H1 (cell line): ENCODE data around the gene AGBL4. TPM values are rescaled to one million over a fixed set of nuclear protein-coding genes. Genes with fewer than 3 reads are reported as not detected.

Experiments used
- CTCF ChIA-PET: fragments of 300-600 bp; sonication (Branson Sonifier 250); formaldehyde crosslinking; loops from one replicate; lab custom pipeline; 2021; ENCODE audit not compliant: partially characterized antibody; lab: Charles Lee
- POLR2A ChIA-PET: fragments of 300-600 bp; sonication (Branson Sonifier 250); formaldehyde crosslinking; loops from one replicate; lab custom pipeline; 2021; ENCODE audit warnings: inconsistent platforms; ENCODE audit not compliant: partially characterized antibody; lab: Charles Lee
- DNase-seq, 2 experiments: peaks; one replicate each; pipeline versions ENCODE4 v3.0.0 to v3.0.0-alpha.2; 2010 to 2022; ENCODE audit warnings: low spot score in 2 of 2, low read depth in 1 of 2, mixed read lengths in 1 of 2
- FAIRE-seq: peaks from 2 replicates; lab custom pipeline; 2011; peaks lifted over from hg19 to GRCh38; lab: Jason Lieb, UNC
- H2AFZ ChIP-seq: 2 replicates; pipeline ENCODE4 v1.8.1; 2012; ENCODE audit warnings: low read length, inconsistent platforms
- H2AK5ac ChIP-seq: 2 replicates; pipeline ENCODE4 v1.6.1; 2013; ENCODE audit warnings: low read depth, low read length
- H2BK120ac ChIP-seq: replicated peaks from 2 replicates; pipeline ENCODE3; 2013; ENCODE audit warnings: low read depth, low read length, inconsistent platforms
- H2BK12ac ChIP-seq: 2 replicates; pipeline ENCODE4 v1.6.1; 2013; ENCODE audit warnings: low read depth, low read length
- H2BK15ac ChIP-seq: 2 replicates; pipeline ENCODE4 v1.6.1; 2013; ENCODE audit warnings: low read length
- H2BK20ac ChIP-seq: 2 replicates; pipeline ENCODE4 v1.6.1; 2013; ENCODE audit warnings: low read length
- H2BK5ac ChIP-seq: 2 replicates; pipeline ENCODE4 v1.6.1; 2013; ENCODE audit warnings: low read depth, low read length
- H3K14ac ChIP-seq: 2 replicates; pipeline ENCODE4 v1.6.1; 2013; ENCODE audit warnings: inconsistent platforms; ENCODE audit not compliant: insufficient read length
- H3K18ac ChIP-seq: 2 replicates; pipeline ENCODE4 v1.6.1; 2013; ENCODE audit warnings: low read length; ENCODE audit errors: extremely low read depth
- H3K23ac ChIP-seq: 2 replicates; pipeline ENCODE4 v1.6.1; 2013; ENCODE audit warnings: inconsistent platforms; ENCODE audit not compliant: insufficient read length
- H3K23me2 ChIP-seq: 2 replicates; pipeline ENCODE4 v1.6.1; 2013; ENCODE audit warnings: low read depth, low read length
- H3K27ac ChIP-seq: 2 replicates; pipeline ENCODE4 v1.6.1; 2011; ENCODE audit warnings: low read depth, low read length, inconsistent platforms
- H3K27me3 ChIP-seq, 4 experiments: replicated peaks in 1 of 4; 1 replicate in 1 of 4; 2 replicates in 3 of 4; pipeline versions ENCODE4 v1.6.1 to v1.8.1; 2011 to 2013; ENCODE audit warnings: low read length in 3 of 4, mild to moderate bottlenecking in 3 of 4, inconsistent platforms in 2 of 4, mixed read lengths in 2 of 4, moderate library complexity in 1 of 4; ENCODE audit not compliant: control insufficient read depth in 3 of 4, insufficient read depth in 3 of 4; ENCODE audit errors: extremely low read depth in 1 of 4
- H3K36me3 ChIP-seq, 4 experiments: 2 replicates each; pipeline versions ENCODE4 v1.6.1 to v1.8.1; 2011 to 2013; ENCODE audit warnings: mild to moderate bottlenecking in 4 of 4, low read length in 3 of 4, moderate library complexity in 2 of 4, control low read depth in 1 of 4, inconsistent platforms in 1 of 4; ENCODE audit not compliant: insufficient read depth in 4 of 4, control insufficient read depth in 2 of 4
- H3K4ac ChIP-seq: replicated peaks from 2 replicates; pipeline ENCODE3; 2013; ENCODE audit warnings: low read length, low read depth, mixed read lengths, inconsistent platforms; ENCODE audit not compliant: insufficient read length
- H3K4me1 ChIP-seq, 4 experiments: replicated peaks in 1 of 4; 1 replicate in 1 of 4; 2 replicates in 3 of 4; pipeline versions ENCODE4 v1.6.1 to v1.8.1; 2011 to 2013; ENCODE audit warnings: low read length in 3 of 4, inconsistent platforms in 2 of 4, mixed read lengths in 1 of 4; ENCODE audit not compliant: insufficient read depth in 4 of 4, control insufficient read depth in 3 of 4
- H3K4me2 ChIP-seq, 2 experiments: 2 replicates each; pipeline versions ENCODE4 v1.6.1 to v1.8.1; 2011 to 2013; ENCODE audit warnings: low read depth in 2 of 2, low read length in 2 of 2, control low read depth in 1 of 2, inconsistent platforms in 1 of 2, mild to moderate bottlenecking in 1 of 2; ENCODE audit not compliant: insufficient read depth in 1 of 2
- H3K4me3 ChIP-seq, 4 experiments: fragments of 200-600, 300-600 bp in 1 of 4; sonication (generic), shearing (Covaris generic), sonication (Bioruptor Twin) in 1 of 4; 2 replicates each; pipeline versions ENCODE4 v1.5.1 to v1.8.1; 2011 to 2016; ENCODE audit warnings: low read length in 4 of 4, low read depth in 3 of 4, control low read depth in 2 of 4, inconsistent platforms in 2 of 4, mild to moderate bottlenecking in 2 of 4, mixed read lengths in 1 of 4, moderate library complexity in 1 of 4; ENCODE audit not compliant: insufficient read depth in 2 of 4; ENCODE audit errors: extremely low read depth in 1 of 4
- H3K56ac ChIP-seq: replicated peaks from 2 replicates; pipeline ENCODE3; 2013; ENCODE audit warnings: low read depth, mild to moderate bottlenecking, mixed read lengths, low read length, inconsistent platforms; ENCODE audit not compliant: insufficient read length
- H3K79me1 ChIP-seq: 2 replicates; pipeline ENCODE4 v1.6.1; 2013; ENCODE audit warnings: low read depth, low read length, control low read depth
- H3K79me2 ChIP-seq, 2 experiments: 2 replicates each; pipeline versions ENCODE4 v1.6.1 to v1.8.1; 2012 to 2013; ENCODE audit warnings: low read length in 2 of 2, mild to moderate bottlenecking in 2 of 2, inconsistent platforms in 1 of 2; ENCODE audit not compliant: insufficient read depth in 2 of 2, control insufficient read depth in 1 of 2
- H3K9ac ChIP-seq, 4 experiments: replicated peaks in 1 of 4; 1 replicate in 1 of 4; 2 replicates in 3 of 4; pipeline versions ENCODE4 v1.6.1 to v1.8.1; 2011 to 2013; ENCODE audit warnings: low read depth in 3 of 4, low read length in 3 of 4, control low read depth in 2 of 4, mild to moderate bottlenecking in 2 of 4, moderate library complexity in 2 of 4, inconsistent platforms in 1 of 4; ENCODE audit errors: extremely low read depth in 1 of 4
- H3K9me3 ChIP-seq, 2 experiments: 2 replicates each; pipeline versions ENCODE4 v1.6.1 to v1.8.1; 2012 to 2013; ENCODE audit warnings: mild to moderate bottlenecking in 2 of 2, moderate library complexity in 2 of 2, control low read depth in 1 of 2, inconsistent platforms in 1 of 2, low read depth in 1 of 2, low read length in 1 of 2, mixed read lengths in 1 of 2; ENCODE audit not compliant: insufficient read depth in 2 of 2
- H4K20me1 ChIP-seq, 2 experiments: replicated peaks in 1 of 2; 2 replicates each; pipeline versions ENCODE3 to v1.8.1; 2011 to 2013; ENCODE audit warnings: inconsistent platforms in 2 of 2, low read length in 2 of 2, mild to moderate bottlenecking in 1 of 2; ENCODE audit not compliant: insufficient read depth in 2 of 2, control insufficient read depth in 1 of 2
- H4K5ac ChIP-seq: 2 replicates; pipeline ENCODE4 v1.6.1; 2013; ENCODE audit warnings: low read length, low read depth, mixed read lengths, inconsistent platforms; ENCODE audit not compliant: insufficient read length
- H4K8ac ChIP-seq: 2 replicates; pipeline ENCODE4 v1.8.0; 2013; ENCODE audit warnings: mild to moderate bottlenecking, moderate library complexity, low read length, inconsistent platforms; ENCODE audit not compliant: insufficient read depth; ENCODE audit errors: extremely low read depth
- H4K91ac ChIP-seq: replicated peaks from 2 replicates; pipeline ENCODE3; 2013; ENCODE audit warnings: low read length, mixed read lengths, inconsistent platforms; ENCODE audit not compliant: insufficient read length
- BRCA1 ChIP-seq: IDR thresholded peaks from 2 replicates; pipeline ENCODE4 v1.6.1; 2012; ENCODE audit warnings: low read depth, low read length, improper control_type of control experiment
- CBX8 ChIP-seq: fragments of 300-800, 300-1000 bp; sonication (generic); IDR thresholded peaks from 2 replicates; pipeline ENCODE4 v1.7.1; 2016; ENCODE audit warnings: low read depth, low read length, borderline replicate concordance
- CHD1 ChIP-seq: IDR thresholded peaks from 2 replicates; pipeline ENCODE4 v1.6.1; 2012; ENCODE audit warnings: low read depth, low read length, improper control_type of control experiment
- POLR2A ChIP-seq, 2 experiments: IDR thresholded peaks; 1 replicate in 1 of 2; 2 replicates in 1 of 2; pipeline ENCODE4 v1.6.1; 2011; ENCODE audit warnings: low read depth in 2 of 2, low read length in 2 of 2, mild to moderate bottlenecking in 2 of 2; ENCODE audit errors: control extremely low read depth in 1 of 2
- SP1 ChIP-seq: IDR thresholded peaks from 2 replicates; pipeline ENCODE4 v1.6.1; 2011; ENCODE audit warnings: low read depth, low read length
- SUZ12 ChIP-seq: fragments of 200-600 bp; sonication (generic); IDR thresholded peaks from 2 replicates; pipeline ENCODE4 v1.6.1; 2012; ENCODE audit warnings: mild to moderate bottlenecking, inconsistent platforms, low read length, moderate library complexity, mixed read lengths
- WGBS, 2 experiments: shearing (Covaris generic) in 1 of 2; methylation state at CpG; one replicate each; pipeline versions ENCODE4 v1.1.6 to v1.1.7; 2013 to 2015; ENCODE audit warnings: low lambda C conversion rate in 2 of 2, mixed read lengths in 2 of 2, inconsistent platforms in 1 of 2, low coverage in 1 of 2, missing lambda C conversion rate in 1 of 2; ENCODE audit not compliant: insufficient replicate concordance in 2 of 2, insufficient coverage in 1 of 2, insufficient read length in 1 of 2; ENCODE audit errors: extremely low coverage in 1 of 2, missing lambda C conversion rate in 1 of 2; 5-methylcytosine and 5-hydroxymethylcytosine counted together
- polyA plus RNA-seq, 7 experiments: library from polyadenylated mRNA; depleted of rRNA in 3 of 7; stranded (reverse) in 5 of 7; unstranded in 2 of 7; fragments of >200 nt in 5 of 7; fragments of 200-250 nt in 2 of 7; gene quantifications; 1 replicate in 5 of 7; 2 replicates in 1 of 7; 4 replicates in 1 of 7; pipeline versions ENCODE4 v1.2.1 to v1.2.3, GENCODE V29; 2011 to 2013; ENCODE audit warnings: missing spikeins in 2 of 7, mixed read lengths in 2 of 7
- total RNA-seq: library from RNA; stranded (reverse); fragmentation: NEBNext Ultra II Directional; extraction: Animal tissue kit (Norgen Biotek cat#: 25700); gene quantifications from 2 replicates; pipeline ENCODE4 v1.2.1, GENCODE V29; 2021

The AGBL4 gene
- total and polyA plus RNA-seq, 2 of the 8 experiments (the other 6 are each of a cell fraction or from before 2014, with no cell fraction given): 0.41 to 0.45 TPM

DNA sequence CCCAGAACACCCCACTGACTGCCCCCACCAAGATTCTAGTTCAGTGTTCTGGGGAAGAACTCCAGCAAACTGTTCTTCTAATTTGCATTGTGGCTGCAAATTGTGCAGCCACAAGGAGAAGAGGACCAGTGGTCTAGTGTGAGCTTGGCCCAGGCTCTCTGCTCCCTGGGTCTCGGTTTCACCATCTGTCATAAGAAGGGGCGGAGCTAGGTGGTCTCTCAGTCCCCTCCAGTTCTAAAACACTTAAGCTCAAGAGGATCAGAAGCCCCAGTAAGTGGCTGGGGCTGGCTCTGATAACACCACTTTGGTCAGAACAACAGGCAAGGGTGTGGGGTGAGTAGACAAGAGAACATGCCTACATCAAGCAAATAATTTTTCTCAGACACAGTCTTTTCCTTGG, 1346.9 kb downstream of the AGBL4 start:
- H3K9me3 ChIP-seq: no peaks in the 10 kb centered on the region
- H3K4me2 ChIP-seq: no peak overlapping the region
- H3K79me1 ChIP-seq: no peaks in the 10 kb centered on the region
- no peak overlapping the region for H2AFZ ChIP-seq
- H2BK15ac ChIP-seq: no peak overlapping the region
- no peak overlapping the region for H3K4ac ChIP-seq
- H2BK5ac ChIP-seq: no peak overlapping the region
- no peak for FAIRE-seq
- no peak overlapping the region for H4K91ac ChIP-seq
- no peak overlapping the region for H3K56ac ChIP-seq
- no peaks in the 10 kb centered on the region for H4K20me1 ChIP-seq
- H2BK12ac ChIP-seq: no peak overlapping the region
- POLR2A ChIA-PET: interaction anchor here (1.1 kb wide), 1 partner anchor 9 kb away, joined by 3 read pairs; no protein-coding TSS in a partner anchor
- 95% methylated on average over 2 of the region's 2 CpGs; no CpG with 5 or more reads in 1 of the 2 experiments for WGBS, 2 experiments
- no peaks in the 10 kb centered on the region for H3K79me2 ChIP-seq
- H3K36me3 ChIP-seq: no peaks in the 10 kb centered on the region
- peaks cover 0 to 2% (median 0%) of the 10 kb centered on the region in 4 experiments; a peak in 1 of 7 replicates for H3K27me3 ChIP-seq
- no peak overlapping the region for H3K18ac ChIP-seq
- no peak overlapping the region for H2BK20ac ChIP-seq
- H3K4me1 ChIP-seq: peaks cover 2 to 5% (median 4%) of the 10 kb centered on the region in 4 experiments; a peak in 4 of 7 replicates
- no peak overlapping the region for H3K14ac ChIP-seq
- H3K27ac ChIP-seq: no peak overlapping the region
- no peak overlapping the region for H3K4me3 ChIP-seq
- no peak overlapping the region for H2BK120ac ChIP-seq
- H4K5ac ChIP-seq: no peak overlapping the region
- H2AK5ac ChIP-seq: no peak overlapping the region
- H3K9ac ChIP-seq: no peak overlapping the region
- CTCF ChIA-PET: interaction anchor here (0.6 to 12.3 kb wide), 42 partner anchors 8 to 275 kb away, joined by 3 to 225 read pairs (median 6); no protein-coding TSS in a partner anchor
- H3K23ac ChIP-seq: no peak overlapping the region
- no peaks in the 10 kb centered on the region for H3K23me2 ChIP-seq
- DNase-seq: no peak
- no peak overlapping the region for H4K8ac ChIP-seq
- TF ChIP-seq POLR2A (IDR thresholded peaks at IDR 0.05; ENCODE audit: control extremely low read depth in 1 of 2, low read depth in 2 of 2, low read length in 2 of 2) (no peak), SP1 (no peak), SUZ12 (no peak), CBX8 (no peak), CHD1 (no peak), BRCA1 (no peak)
